IMR-90 (cell line): ENCODE results near the gene DBF4B. TPM values are rescaled to one million over a fixed set of nuclear protein-coding genes. Genes with fewer than 3 reads are reported as not detected.

Source experiments
- ATAC-seq: fragments of 200-7000 bp; cut with Tn5 transposase; 2 replicates; pipeline ENCODE4 v1.9.1; 2020; ENCODE audit warnings: low read depth, mild to moderate bottlenecking, moderate library complexity
- BruUV-seq: library from RNA; stranded (reverse); fragments of 400-500 nt; replicated peaks from 2 replicates; lab custom pipeline; 2021; lab: Mats Ljungman, UMichigan
- CTCF ChIA-PET: fragments of 300-600 bp; formaldehyde crosslinking; extraction: SDS; loops from one replicate; lab custom pipeline; 2021; ENCODE audit warnings: antibody characterized with exemption; lab: Yijun Ruan, JAX
- POLR2A ChIA-PET: fragments of 300-600 bp; sonication (Branson Sonifier 250); formaldehyde crosslinking; loops from one replicate; lab custom pipeline; 2022; ENCODE audit warnings: antibody characterized with exemption; ENCODE audit not compliant: unreplicated experiment; lab: Charles Lee
- DNase-seq: peaks from one replicate; pipeline ENCODE4 v3.0.0; 2013
- H2AFZ ChIP-seq: replicated peaks from 2 replicates; pipeline ENCODE3; 2013; ENCODE audit warnings: low read length, mild to moderate bottlenecking; ENCODE audit not compliant: poor library complexity
- H2AK5ac ChIP-seq: 2 replicates; pipeline ENCODE4 v1.6.1; 2013; ENCODE audit warnings: low read depth, low read length, inconsistent platforms
- H2AK9ac ChIP-seq: replicated peaks from 2 replicates; pipeline ENCODE3; 2013; ENCODE audit warnings: mild to moderate bottlenecking, low read depth, low read length, moderate library complexity; ENCODE audit not compliant: poor library complexity
- H2BK120ac ChIP-seq: 2 replicates; pipeline ENCODE4 v1.6.1; 2013; ENCODE audit warnings: low read depth, low read length, inconsistent platforms
- H2BK15ac ChIP-seq: 3 replicates; pipeline ENCODE4 v1.6.1; 2013; ENCODE audit warnings: low read depth, low read length, inconsistent platforms
- H2BK20ac ChIP-seq: 2 replicates; pipeline ENCODE4 v1.6.1; 2013; ENCODE audit warnings: low read depth, mild to moderate bottlenecking, inconsistent platforms, low read length, moderate library complexity
- H2BK5ac ChIP-seq: 2 replicates; pipeline ENCODE4 v1.6.1; 2013; ENCODE audit warnings: mild to moderate bottlenecking, low read depth, low read length, inconsistent platforms; ENCODE audit not compliant: poor library complexity, severe bottlenecking
- H3K14ac ChIP-seq: replicated peaks from 2 replicates; pipeline ENCODE4 v1.6.1; 2013; ENCODE audit warnings: low read depth, low read length, inconsistent platforms
- H3K18ac ChIP-seq: 2 replicates; pipeline ENCODE4 v1.6.1; 2013; ENCODE audit warnings: low read depth, low read length, control low read depth
- H3K23ac ChIP-seq: 2 replicates; pipeline ENCODE4 v1.6.1; 2013; ENCODE audit warnings: low read depth, low read length, inconsistent platforms
- H3K27ac ChIP-seq: 2 replicates; pipeline ENCODE4 v1.5.1; 2013; ENCODE audit warnings: mild to moderate bottlenecking, control low read depth, low read length; ENCODE audit not compliant: insufficient read depth
- H3K27me3 ChIP-seq: 2 replicates; pipeline ENCODE4 v1.6.1; 2013; ENCODE audit warnings: low read length; ENCODE audit not compliant: control insufficient read depth, insufficient read depth
- H3K36me3 ChIP-seq: 2 replicates; pipeline ENCODE4 v1.6.1; 2013; ENCODE audit warnings: low read length, mixed read lengths; ENCODE audit not compliant: control insufficient read depth, insufficient read depth
- H3K4ac ChIP-seq: 2 replicates; pipeline ENCODE4 v1.6.1; 2013; ENCODE audit warnings: low read depth, low read length, inconsistent platforms
- H3K4me1 ChIP-seq: 2 replicates; pipeline ENCODE4 v1.6.1; 2013; ENCODE audit warnings: low read length, mixed read lengths; ENCODE audit not compliant: control insufficient read depth, insufficient read depth
- H3K4me2 ChIP-seq: 2 replicates; pipeline ENCODE4 v1.6.1; 2013; ENCODE audit warnings: low read depth, mild to moderate bottlenecking, control low read depth, low read length, moderate library complexity
- H3K4me3 ChIP-seq: 2 replicates; pipeline ENCODE4 v1.5.1; 2013; ENCODE audit warnings: low read depth, mild to moderate bottlenecking, control low read depth, low read length, moderate library complexity; ENCODE audit not compliant: insufficient read depth
- H3K56ac ChIP-seq: 2 replicates; pipeline ENCODE4 v1.6.1; 2013; ENCODE audit warnings: low read length, inconsistent platforms; ENCODE audit not compliant: insufficient read depth; ENCODE audit errors: extremely low read depth
- H3K79me1 ChIP-seq, 2 experiments: 2 replicates each; pipeline ENCODE4 v1.6.1; 2013; ENCODE audit warnings: low read length in 2 of 2, inconsistent platforms in 1 of 2, low read depth in 1 of 2
- H3K9ac ChIP-seq: 2 replicates; pipeline ENCODE4 v1.6.1; 2013; ENCODE audit warnings: low read depth, low read length, control low read depth
- H3K9me1 ChIP-seq: 2 replicates; pipeline ENCODE4 v1.6.1; 2013; ENCODE audit warnings: low read length, inconsistent platforms; ENCODE audit not compliant: insufficient read depth
- H3K9me3 ChIP-seq: 2 replicates; pipeline ENCODE4 v1.6.1; 2013; ENCODE audit warnings: low read length; ENCODE audit not compliant: control insufficient read depth, insufficient read depth
- H4K20me1 ChIP-seq: 2 replicates; pipeline ENCODE4 v1.6.1; 2013; ENCODE audit warnings: low read length, inconsistent platforms; ENCODE audit not compliant: insufficient read depth
- H4K5ac ChIP-seq: 2 replicates; pipeline ENCODE4 v1.6.1; 2013; ENCODE audit warnings: mild to moderate bottlenecking, low read depth, low read length, control low read depth
- H4K8ac ChIP-seq, 2 experiments: 2 replicates each; pipeline ENCODE4 v1.6.1; 2013; ENCODE audit warnings: low read depth in 2 of 2, low read length in 2 of 2, control low read depth in 1 of 2, inconsistent platforms in 1 of 2
- H4K91ac ChIP-seq: 2 replicates; pipeline ENCODE4 v1.6.1; 2013; ENCODE audit warnings: low read depth, low read length, inconsistent platforms; ENCODE audit not compliant: insufficient read depth
- BHLHE40 ChIP-seq: fragments of 150-350 bp; IDR thresholded peaks from 2 replicates; pipeline ENCODE4 v1.6.1; 2016; ENCODE audit warnings: mild to moderate bottlenecking, low read depth, low read length
- CEBPB ChIP-seq: IDR thresholded peaks from 2 replicates; pipeline ENCODE4 v1.6.1; 2012; ENCODE audit warnings: low read depth, low read length, improper control_type of control experiment
- CHD1 ChIP-seq: IDR thresholded peaks from 2 replicates; pipeline ENCODE4 v1.6.1; 2012; ENCODE audit warnings: low read depth, low read length, improper control_type of control experiment
- ELK1 ChIP-seq: fragments of 150-350 bp; IDR thresholded peaks from 2 replicates; pipeline ENCODE4 v1.6.1; 2016; ENCODE audit warnings: low read depth, mild to moderate bottlenecking, low read length, moderate library complexity, borderline replicate concordance
- FOS ChIP-seq: fragments of 150-350 bp; IDR thresholded peaks from 2 replicates; pipeline ENCODE4 v1.6.1; 2016; ENCODE audit warnings: low read depth, low read length
- MAFK ChIP-seq: IDR thresholded peaks from 2 replicates; pipeline ENCODE4 v1.6.1; 2012; ENCODE audit warnings: low read depth, low read length, improper control_type of control experiment
- MAZ ChIP-seq: IDR thresholded peaks from 2 replicates; pipeline ENCODE4 v1.6.1; 2012; ENCODE audit warnings: low read depth, mild to moderate bottlenecking, low read length, improper control_type of control experiment, moderate library complexity, borderline replicate concordance
- MXI1 ChIP-seq: IDR thresholded peaks from 2 replicates; pipeline ENCODE4 v1.6.1; 2012; ENCODE audit warnings: low read depth, mild to moderate bottlenecking, low read length, moderate library complexity, borderline replicate concordance
- NFE2L2 ChIP-seq: fragments of 150-350 bp; IDR thresholded peaks from 2 replicates; pipeline ENCODE4 v1.6.1; 2016; ENCODE audit warnings: low read depth, mild to moderate bottlenecking, low read length
- POLR2A ChIP-seq: IDR thresholded peaks from 2 replicates; pipeline ENCODE4 v1.6.1; 2012; ENCODE audit warnings: mild to moderate bottlenecking, low read depth, low read length
- RAD21 ChIP-seq: IDR thresholded peaks from 2 replicates; pipeline ENCODE4 v1.6.1; 2012; ENCODE audit warnings: low read length, improper control_type of control experiment
- SMC3 ChIP-seq: fragments of 150-350 bp; IDR thresholded peaks from 2 replicates; pipeline ENCODE4 v1.6.1; 2016; ENCODE audit warnings: low read depth, mild to moderate bottlenecking, antibody characterized with exemption, low read length, moderate library complexity
- WGBS, 2 experiments: methylation state at CpG; one replicate each; pipeline versions ENCODE4 v1.1.5 to v1.1.7; 2013; ENCODE audit warnings: missing lambda C conversion rate in 2 of 2; ENCODE audit not compliant: insufficient read length in 1 of 2; ENCODE audit errors: extremely low coverage in 2 of 2; 5-methylcytosine and 5-hydroxymethylcytosine counted together
- dilution Hi-C: fragments of 300-500 bp; cut with HindIII; formaldehyde crosslinking; loops from one replicate; pipeline ENCODE4 v1.14.3; 2018; ENCODE audit warnings: low sequenced_read_pairs; ENCODE audit not compliant: unreplicated experiment
- in situ Hi-C: fragments of 300-500 bp; cut with MboI; formaldehyde crosslinking; loops from 3 replicates; pipeline ENCODE4 v1.14.3; 2019; ENCODE audit warnings: low sequenced_read_pairs, inconsistent platforms, mixed read lengths
- intact Hi-C: fragments of 100-400 bp; cut with micrococcal nuclease; formaldehyde crosslinking; loops from 2 replicates; pipeline ENCODE4 v1.10.0; 2022
- polyA plus RNA-seq, 3 experiments: library from polyadenylated mRNA; depleted of rRNA; stranded (reverse); fragments of >200 nt; gene quantifications; 2 replicates each; pipeline ENCODE4 v1.2.3, GENCODE V29; 2012; ENCODE audit warnings: low replicate concordance in 1 of 3
- total RNA-seq: library from RNA; depleted of rRNA; stranded (reverse); fragments of >200 nt; gene quantifications from 2 replicates; pipeline ENCODE4 v1.2.3, GENCODE V29; 2012
- TF ChIP-seq, protein P1 (sequence below): fragments of 150-350 bp; IDR thresholded peaks from 2 replicates; pipeline ENCODE4 v1.6.1; 2017; ENCODE audit warnings: mild to moderate bottlenecking, antibody characterized with exemption, low read length, low read depth

The DBF4B gene
- total and polyA plus RNA-seq, 2 of the 4 experiments (the other 2 are of a cell fraction) = 3.6 to 10.2 TPM

DNA sequence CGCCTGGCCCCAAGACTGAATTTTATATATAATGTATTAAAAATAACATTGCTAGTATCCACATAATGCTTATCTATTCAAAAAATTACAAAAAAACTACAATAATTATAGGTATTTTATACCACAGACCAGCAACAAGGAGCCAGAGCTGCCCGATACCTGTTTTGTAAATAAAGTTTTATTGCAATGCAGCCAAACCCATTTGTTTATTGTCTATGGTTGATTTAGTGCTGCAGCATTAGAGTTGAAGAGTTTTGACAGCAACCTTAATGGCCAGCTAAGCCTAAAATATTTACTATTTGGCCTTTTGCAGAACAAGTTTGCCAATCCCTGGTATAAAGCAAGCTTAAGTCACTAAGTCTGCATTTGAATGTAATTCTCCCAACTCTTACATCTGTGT lies 46.6 kb upstream of the DBF4B start:
- Histone ChIP-seq H4K5ac (no peak overlapping the region), H3K4ac (no peak overlapping the region), H3K79me1 (no peaks in the 10 kb centered on the region), H3K9me3 (peaks cover 2% of the 10 kb centered on the region; the same call in 1 of the 2 replicates), H3K23ac (no peak overlapping the region), H3K27me3 (peaks cover 6% of the 10 kb centered on the region), H2BK5ac (no peak overlapping the region), H2BK120ac (no peak overlapping the region), H2BK20ac (no peak overlapping the region), H4K8ac (no peak overlapping the region), H2AFZ (no peak overlapping the region), H3K4me2 (no peak overlapping the region), H3K9ac (no peak overlapping the region), H3K9me1 (no peaks in the 10 kb centered on the region), H3K18ac (no peak overlapping the region), H2BK15ac (no peak overlapping the region), H3K36me3 (no peaks in the 10 kb centered on the region), H3K4me1 (no peaks in the 10 kb centered on the region), H4K20me1 (no peaks in the 10 kb centered on the region), H2AK5ac (no peak overlapping the region), H3K4me3 (no peak overlapping the region), H4K91ac (no peak overlapping the region), H3K27ac (no peak overlapping the region), H3K14ac (no peak overlapping the region), H3K56ac (no peak overlapping the region), H2AK9ac (no peak overlapping the region)
- no CpG with 5 or more reads among the region's 2 CpGs for WGBS, 2 experiments
- dilution Hi-C loops (no loop called here), in situ Hi-C loops (no loop called here), intact Hi-C loops (no loop called here)
- POLR2A ChIA-PET = interaction anchor here (0.7 kb wide), 1 partner anchor 114 kb away, joined by 3 read pairs; no protein-coding TSS in a partner anchor
- no peak for ATAC-seq
- CTCF ChIA-PET = no interaction called here
- no peak for DNase-seq
- no TSS peak for BruUV-seq
- TF ChIP-seq CEBPB (no peak), BHLHE40 (no peak), RAD21 (no peak), MAFK (no peak), MAZ (no peak), ELK1 (no peak), POLR2A (no peak), FOS (no peak), MXI1 (no peak), SMC3 (no peak), CHD1 (no peak), NFE2L2 (no peak)
- TF ChIP-seq, protein P1, sequence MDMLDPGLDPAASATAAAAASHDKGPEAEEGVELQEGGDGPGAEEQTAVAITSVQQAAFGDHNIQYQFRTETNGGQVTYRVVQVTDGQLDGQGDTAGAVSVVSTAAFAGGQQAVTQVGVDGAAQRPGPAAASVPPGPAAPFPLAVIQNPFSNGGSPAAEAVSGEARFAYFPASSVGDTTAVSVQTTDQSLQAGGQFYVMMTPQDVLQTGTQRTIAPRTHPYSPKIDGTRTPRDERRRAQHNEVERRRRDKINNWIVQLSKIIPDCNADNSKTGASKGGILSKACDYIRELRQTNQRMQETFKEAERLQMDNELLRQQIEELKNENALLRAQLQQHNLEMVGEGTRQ = no peak
